OCI-LY3 (cell line): ENCODE data around the gene NRG4.

Source experiments
- H2AFZ ChIP-seq: fragments of 200-600, 300-600 bp; shearing (Covaris generic); 2 replicates; pipeline ENCODE4 v1.6.0; 2014; ENCODE audit warnings: antibody characterized with exemption, low read depth, low read length
- H3K27ac ChIP-seq: fragments of 200-600, 300-600 bp; sonication (generic); 2 replicates; pipeline ENCODE4 v1.5.1; 2014; ENCODE audit warnings: mild to moderate bottlenecking, low read length, moderate library complexity, mixed read lengths
- H3K27me3 ChIP-seq: fragments of 200-600, 300-600 bp; sonication (generic); 2 replicates; pipeline ENCODE4 v1.6.1; 2014; ENCODE audit warnings: low read depth, low read length, mixed read lengths
- H3K36me3 ChIP-seq: fragments of 200-600, 300-600 bp; sonication (generic); replicated peaks from 2 replicates; pipeline ENCODE3; 2014; ENCODE audit warnings: low read depth, low read length, mixed read lengths
- H3K4me1 ChIP-seq: fragments of 300-600, 200-600 bp; sonication (generic); 2 replicates; pipeline ENCODE4 v1.6.1; 2014; ENCODE audit warnings: low read length, mixed read lengths
- H3K4me2 ChIP-seq: fragments of 200-600, 300-600 bp; sonication (generic); 2 replicates; pipeline ENCODE4 v1.6.1; 2014; ENCODE audit warnings: low read length, mixed read lengths
- H3K4me3 ChIP-seq: fragments of 300-600, 200-600 bp; sonication (generic); 2 replicates; pipeline ENCODE4 v1.5.1; 2014; ENCODE audit warnings: antibody characterized with exemption, mild to moderate bottlenecking, low read length, moderate library complexity
- H3K79me2 ChIP-seq: fragments of 300-600, 200-600 bp; shearing (Covaris generic); 2 replicates; pipeline ENCODE4 v1.6.1; 2014; ENCODE audit warnings: mild to moderate bottlenecking, low read length, mixed read lengths
- H3K9ac ChIP-seq: fragments of 300-600, 200-600 bp; shearing (Covaris generic); 2 replicates; pipeline ENCODE4 v1.6.0; 2014; ENCODE audit warnings: mild to moderate bottlenecking, low read length, moderate library complexity
- H3K9me3 ChIP-seq: fragments of 200-600, 300-600 bp; shearing (Covaris generic); 2 replicates; pipeline ENCODE4 v1.6.1; 2014; ENCODE audit warnings: low read length, mixed read lengths; ENCODE audit not compliant: insufficient read depth
- H4K20me1 ChIP-seq: fragments of 200-600, 300-600 bp; sonication (generic); 2 replicates; pipeline ENCODE4 v1.6.1; 2016; ENCODE audit warnings: low read length, mixed read lengths; ENCODE audit not compliant: insufficient read depth
- CTCF ChIP-seq: fragments of 200-600, 300-600 bp; sonication (generic); IDR thresholded peaks from 2 replicates; pipeline ENCODE4 v1.5.1; 2014; ENCODE audit warnings: antibody characterized with exemption, low read length, low read depth
- EZH2phosphoT487 ChIP-seq: fragments of 200-600 bp; shearing (Covaris generic); IDR thresholded peaks from 2 replicates; pipeline ENCODE4 v1.6.1; 2018; ENCODE audit warnings: antibody characterized with exemption, mixed run types, low read depth

NRG4 gene

GRCh38 chr15:75903331-75904239 lies 108.6 kb downstream of the NRG4 start, which contains the start of gene FBXO22:
FBXO22 (plus strand) TSS chr15:75903878; CDS start chr15:75903964, 86 bp downstream.
- H2AFZ ChIP-seq, result peak within 1 kb of the TSS; percentile 82
- no peaks in the 10 kb centered on the region for H3K9me3 ChIP-seq
- TF ChIP-seq EZH2phosphoT487 (no peak), CTCF (no peak)
- H3K4me3 ChIP-seq, result peak within 1 kb of the TSS; percentile 97
- no peaks in the 10 kb centered on the region for H3K27me3 ChIP-seq
- peak within 1 kb of the TSS; percentile 92 for H3K4me2 ChIP-seq
- H3K4me1 ChIP-seq, result peaks cover 11% of the 10 kb centered on the region
- H3K27ac ChIP-seq, result peak within 1 kb of the TSS; percentile 55
- H3K9ac ChIP-seq, result peak within 1 kb of the TSS; percentile 75
- 0 out of 2 replicates have a peak, but pooled peaks cover 3% of the 10 kb centered on the region for H4K20me1 ChIP-seq
- peaks cover 41% of the 10 kb centered on the region for H3K79me2 ChIP-seq
- peaks cover 13% of the 10 kb centered on the region for H3K36me3 ChIP-seq

GRCh38 chr15:75902129-75902557 lies 110.1 kb downstream of the NRG4 start:
- no peak overlapping the region for H3K4me2 ChIP-seq
- H3K36me3 ChIP-seq, result peaks cover 10% of the 10 kb centered on the region
- no peak overlapping the region for H3K4me3 ChIP-seq

GRCh38 chr15:75900577-75900976 lies 111.6 kb downstream of the NRG4 start:
- H3K4me2 ChIP-seq, result no peak overlapping the region
- TF ChIP-seq CTCF (no peak), EZH2phosphoT487 (no peak)
- no peaks in the 10 kb centered on the region for H3K9me3 ChIP-seq
- no peak overlapping the region for H3K4me3 ChIP-seq
- no peak overlapping the region for H2AFZ ChIP-seq
- H3K4me1 ChIP-seq, result peaks cover 11% of the 10 kb centered on the region
- no peak overlapping the region for H3K9ac ChIP-seq
- H3K27ac ChIP-seq, result no peak overlapping the region
- peaks cover 18% of the 10 kb centered on the region for H3K79me2 ChIP-seq
- peaks cover 5% of the 10 kb centered on the region for H3K36me3 ChIP-seq
- no peaks in the 10 kb centered on the region for H4K20me1 ChIP-seq
- no peaks in the 10 kb centered on the region for H3K27me3 ChIP-seq

More at GRCh38 chr15:75902129-75902557, 110.1 kb downstream of the NRG4 start:
- peaks cover 11% of the 10 kb centered on the region for H3K4me1 ChIP-seq
- no peaks in the 10 kb centered on the region for H3K9me3 ChIP-seq
- peaks cover 32% of the 10 kb centered on the region for H3K79me2 ChIP-seq
- no peak overlapping the region for H3K27ac ChIP-seq
- H3K9ac ChIP-seq, result no peak overlapping the region
- no peaks in the 10 kb centered on the region for H3K27me3 ChIP-seq
- H2AFZ ChIP-seq, result no peak overlapping the region
- TF ChIP-seq CTCF (no peak), EZH2phosphoT487 (no peak)
- no peaks in the 10 kb centered on the region for H4K20me1 ChIP-seq

GRCh38 chr15:75895731-75896130 lies 116.5 kb downstream of the NRG4 start:
- H3K4me1 ChIP-seq, result no peaks in the 10 kb centered on the region
- H3K9ac ChIP-seq, result no peak overlapping the region
- H3K9me3 ChIP-seq, result no peaks in the 10 kb centered on the region
- H2AFZ ChIP-seq, result no peak overlapping the region
- H4K20me1 ChIP-seq, result no peaks in the 10 kb centered on the region
- no peaks in the 10 kb centered on the region for H3K79me2 ChIP-seq
- no peak overlapping the region for H3K4me2 ChIP-seq
- no peak for TF ChIP-seq EZH2phosphoT487
- no peak for TF ChIP-seq CTCF
- H3K4me3 ChIP-seq, result no peak overlapping the region
- peaks cover 1% of the 10 kb centered on the region for H3K36me3 ChIP-seq
- H3K27ac ChIP-seq, result no peak overlapping the region
- H3K27me3 ChIP-seq, result no peaks in the 10 kb centered on the region
